Type B pancreatic cell (in vitro differentiated cells): ENCODE results near the gene IL5RA. TPM values are rescaled to one million over a fixed set of nuclear protein-coding genes. Genes with fewer than 3 reads are reported as not detected.

ENCODE experiments used
- DNase-seq: peaks from one replicate; pipeline ENCODE4 v3.0.0; 2021; ENCODE audit warnings: mixed read lengths; ENCODE audit not compliant: unreplicated experiment; ENCODE audit errors: extremely low spot score
- H3K27ac Mint-ChIP-seq: 2 replicates; pipeline ENCODE4 v1.8.0; 2021; ENCODE audit warnings: mild to moderate bottlenecking, mixed read lengths
- H3K27me3 Mint-ChIP-seq: 2 replicates; pipeline ENCODE4 v1.8.0; 2021; ENCODE audit warnings: mixed read lengths
- H3K36me3 Mint-ChIP-seq: 2 replicates; pipeline ENCODE4 v1.8.0; 2021; ENCODE audit warnings: mixed read lengths
- H3K4me1 Mint-ChIP-seq: one replicate; pipeline ENCODE4 v1.8.0; 2021; ENCODE audit warnings: mixed read lengths; ENCODE audit not compliant: unreplicated experiment
- H3K4me3 Mint-ChIP-seq: 2 replicates; pipeline ENCODE4 v1.8.0; 2021; ENCODE audit warnings: mild to moderate bottlenecking, mixed read lengths
- H3K9me3 Mint-ChIP-seq: 2 replicates; pipeline ENCODE4 v1.8.0; 2021; ENCODE audit warnings: mixed read lengths
- CTCF ChIP-seq: fragments of 200-600 bp; sonication (generic); conservative IDR thresholded peaks from 2 replicates; pipeline ENCODE4 v1.5.0; 2021; ENCODE audit warnings: antibody characterized with exemption, mild to moderate bottlenecking
- total RNA-seq: library from RNA; stranded (reverse); gene quantifications from 2 replicates; pipeline ENCODE4 v1.2.1, GENCODE V29; 2021; ENCODE audit warnings: low replicate concordance

Gene IL5RA
- total RNA-seq, 1 donor from 2014 or later: 0.51 TPM

- no peak overlapping the region for H3K27ac Mint-ChIP-seq
- no peaks in the 10 kb centered on the region for H3K9me3 Mint-ChIP-seq
- DNase-seq: no peak
- no peaks in the 10 kb centered on the region for H3K27me3 Mint-ChIP-seq
- TF ChIP-seq CTCF: no peak
- no peak overlapping the region for H3K4me3 Mint-ChIP-seq
- H3K36me3 Mint-ChIP-seq: no peaks in the 10 kb centered on the region
- H3K4me1 Mint-ChIP-seq: peaks cover 7% of the 10 kb centered on the region
These were observed 82.1 kb downstream of the IL5RA start for GRCh38 chr3:3027976-3028567.

- no peak for TF ChIP-seq CTCF
- Mint-ChIP-seq H3K27me3 (no peaks in the 10 kb centered on the region), H3K36me3 (no peaks in the 10 kb centered on the region), H3K4me3 (no peak overlapping the region), H3K27ac (no peak overlapping the region), H3K4me1 (peaks cover 10% of the 10 kb centered on the region), H3K9me3 (no peaks in the 10 kb centered on the region)
- no peak for DNase-seq
These were observed 86.9 kb downstream of the IL5RA start for GRCh38 chr3:3023111-3023745.

GRCh38 chr3:3020209-3020608, 90.0 kb downstream of the IL5RA start:
- Mint-ChIP-seq H3K9me3 (no peaks in the 10 kb centered on the region), H3K27ac (no peak overlapping the region), H3K27me3 (no peaks in the 10 kb centered on the region), H3K36me3 (no peaks in the 10 kb centered on the region), H3K4me3 (no peak overlapping the region), H3K4me1 (peaks cover 15% of the 10 kb centered on the region)
- DNase-seq: no peak
- TF ChIP-seq CTCF: no peak

Other genes with a start within 250 kb of the IL5RA start
- gene TRNT1, start 16.6 kb upstream of the IL5RA start, total RNA-seq: 21.7 and 33.0 TPM in 2 replicates
- gene CRBN, start 69.3 kb upstream of the IL5RA start, total RNA-seq: 36.3 and 43.6 TPM in 2 replicates